K562 (cell line): Measurements from ENCODE around the gene NF1. TPM values are rescaled to one million over a fixed set of nuclear protein-coding genes. Genes with fewer than 3 reads are reported as not detected.

Experiments
- BHLHE40 ChIP-seq: IDR thresholded peaks from 2 replicates; pipeline ENCODE4 v1.6.1; 2011; ENCODE audit warnings: low read length, improper control_type of control experiment
- CBFB ChIP-seq: sonication (generic); formaldehyde crosslinking; IDR thresholded peaks from 2 replicates; pipeline ENCODE4 v1.4.0; 2020; ENCODE audit warnings: mild to moderate bottlenecking, missing genetic modification reagents
- EHMT2 ChIP-seq: fragments of 450-650 bp; IDR thresholded peaks from 2 replicates; pipeline ENCODE4 v1.6.1; 2018; ENCODE audit warnings: antibody characterized with exemption
- HMGN3 ChIP-seq: IDR thresholded peaks from 2 replicates; pipeline ENCODE4 v1.6.1; 2011; ENCODE audit warnings: borderline replicate concordance, low read depth, mild to moderate bottlenecking, mixed read lengths, low read length; ENCODE audit not compliant: insufficient read length; ENCODE audit errors: extremely low read depth
- NCOA4 ChIP-seq: fragments of 450-650 bp; IDR thresholded peaks from 2 replicates; pipeline ENCODE4 v1.6.1; 2018; ENCODE audit warnings: mild to moderate bottlenecking; ENCODE audit not compliant: partially characterized antibody
- NCOA6 ChIP-seq: fragments of 450-650 bp; IDR thresholded peaks from 2 replicates; pipeline ENCODE4 v1.6.1; 2017; ENCODE audit warnings: mild to moderate bottlenecking
- PTBP1 ChIP-seq: fragments of 200-400 bp; formaldehyde crosslinking; IDR thresholded peaks from 2 replicates; pipeline ENCODE4 v1.6.1; 2017; ENCODE audit warnings: low read depth, low read length
- SMC3 ChIP-seq: conservative IDR thresholded peaks from 2 replicates; pipeline ENCODE4 v1.6.1; 2011; ENCODE audit warnings: low read depth, low read length, improper control_type of control experiment; ENCODE audit not compliant: insufficient read depth
- ZNF146 ChIP-seq: IDR thresholded peaks from one replicate; pipeline ENCODE4 v1.6.1; 2018; ENCODE audit warnings: missing compliant biosample characterization; ENCODE audit not compliant: unreplicated experiment
- ZNF232 ChIP-seq: sonication (generic); formaldehyde crosslinking; IDR thresholded peaks from 2 replicates; pipeline ENCODE4 v1.8.0; 2022; ENCODE audit warnings: mild to moderate bottlenecking, missing genetic modification reagents
- ZNF764 ChIP-seq: fragments of 250-450 bp; sonication (Bioruptor Pico); IDR thresholded peaks from 2 replicates; pipeline ENCODE4 v1.4.0; 2020; ENCODE audit warnings: low read depth, mild to moderate bottlenecking, moderate library complexity
- ZSCAN32 ChIP-seq: fragments of 450-650 bp; formaldehyde crosslinking; IDR thresholded peaks from 2 replicates; pipeline ENCODE4 v1.4.0; 2020; ENCODE audit warnings: mild to moderate bottlenecking, moderate library complexity
- polyA plus RNA-seq, 8 experiments: library from polyadenylated mRNA; depleted of rRNA in 4 of 8; stranded (reverse) in 5 of 8; unstranded in 3 of 8; fragments of >200 nt; fragmentation: Nextera tagmentation in 2 of 8; fragmentation: Illumina TruSeq in 1 of 8; extraction: Ambion mirVana in 2 of 8; extraction: Trizol in 1 of 8; gene quantifications; 2 replicates each; pipeline versions ENCODE4 v1.2.1 to v1.2.3, GENCODE V29; 2011 to 2014; ENCODE audit warnings: inconsistent platforms in 1 of 8, missing spikeins in 1 of 8
- total RNA-seq, 7 experiments: library from RNA; depleted of rRNA in 6 of 7; stranded (reverse); fragments of >200 nt in 6 of 7; fragmentation: Illumina TruSeq in 2 of 7; extraction: Trizol in 2 of 7; gene quantifications; 2 replicates each; pipeline versions ENCODE4 v1.2.1 to v1.2.3, GENCODE V29; 2011 to 2021; ENCODE audit warnings: low replicate concordance in 1 of 7
- TF ChIP-seq, protein P1 (sequence below), 2 experiments: fragments of 450-650 bp; formaldehyde crosslinking in 1 of 2; IDR thresholded peaks; 2 replicates each; pipeline versions ENCODE4 v1.4.0 to v1.6.1; 2014 to 2020; ENCODE audit warnings: mild to moderate bottlenecking in 2 of 2, borderline replicate concordance in 1 of 2, low read depth in 1 of 2
- TF ChIP-seq, protein P2 (sequence below): sonication (generic); formaldehyde crosslinking; IDR thresholded peaks from 2 replicates; pipeline ENCODE4 v1.9.0; 2022; ENCODE audit warnings: mild to moderate bottlenecking, missing genetic modification reagents
- TF ChIP-seq, protein P3 (sequence below): fragments of 450-650 bp; formaldehyde crosslinking; IDR thresholded peaks from 2 replicates; pipeline ENCODE4 v1.4.0; 2020; ENCODE audit warnings: mild to moderate bottlenecking
- TF ChIP-seq, protein P4 (sequence below), 2 experiments: fragments of 250-450 bp in 1 of 2; fragments of 450-650 bp in 1 of 2; sonication (Bioruptor Pico) in 1 of 2; IDR thresholded peaks; 2 replicates each; pipeline versions ENCODE4 v1.6.1 to v1.8.0; 2016 to 2021; ENCODE audit warnings: mild to moderate bottlenecking in 2 of 2, moderate library complexity in 2 of 2, missing compliant biosample characterization in 1 of 2, missing genetic modification characterization in 1 of 2

The NF1 gene
- total and polyA plus RNA-seq, 9 of the 15 experiments (the other 6 are each of a cell fraction or from before 2014, with no cell fraction given): 3.4 to 41.9 (median 24.3) TPM

DNA sequence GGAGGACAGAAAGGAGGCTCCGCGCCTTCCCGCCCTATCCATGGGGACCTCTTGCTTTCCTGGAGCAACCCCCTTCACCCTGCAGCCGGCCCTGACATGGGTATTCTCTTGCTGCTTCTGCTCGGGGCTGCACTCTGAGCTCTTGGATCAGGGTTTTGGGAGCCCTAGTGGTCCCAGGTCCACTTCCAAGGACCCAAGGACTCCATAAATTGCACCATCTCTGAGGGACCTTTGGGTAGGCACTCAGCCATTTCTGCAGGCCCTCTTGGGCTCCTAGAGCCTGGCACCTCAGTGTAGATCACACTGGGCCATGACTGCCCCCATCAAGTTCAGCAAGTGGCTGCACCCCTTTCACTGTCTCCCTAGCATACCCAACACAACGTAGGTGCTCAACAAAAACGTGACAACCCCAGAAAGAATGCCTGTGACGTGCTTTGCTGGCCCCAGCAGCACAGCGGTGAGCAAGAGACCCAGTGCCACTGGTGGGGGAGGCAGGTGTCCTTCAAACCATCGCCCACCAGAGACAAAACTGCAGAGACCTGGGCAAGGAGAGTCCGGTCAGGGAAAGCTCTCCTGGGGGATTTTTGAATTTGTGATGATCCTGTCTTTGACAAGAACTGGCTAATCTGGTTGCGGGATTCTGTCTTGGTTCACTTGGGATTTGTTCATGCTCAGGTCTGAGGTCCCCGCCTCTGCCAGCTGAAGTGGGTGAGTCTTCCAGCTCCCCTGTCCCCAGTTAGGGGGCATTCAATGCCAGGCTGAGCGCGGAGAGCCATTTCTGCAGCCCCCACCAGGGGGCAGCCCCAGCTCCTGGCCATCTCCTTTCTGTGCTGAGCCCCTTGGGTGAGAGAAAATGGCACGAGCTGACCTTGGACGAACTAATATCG lies 294.2 kb downstream of the NF1 start (continued):
- TF ChIP-seq, protein P1, sequence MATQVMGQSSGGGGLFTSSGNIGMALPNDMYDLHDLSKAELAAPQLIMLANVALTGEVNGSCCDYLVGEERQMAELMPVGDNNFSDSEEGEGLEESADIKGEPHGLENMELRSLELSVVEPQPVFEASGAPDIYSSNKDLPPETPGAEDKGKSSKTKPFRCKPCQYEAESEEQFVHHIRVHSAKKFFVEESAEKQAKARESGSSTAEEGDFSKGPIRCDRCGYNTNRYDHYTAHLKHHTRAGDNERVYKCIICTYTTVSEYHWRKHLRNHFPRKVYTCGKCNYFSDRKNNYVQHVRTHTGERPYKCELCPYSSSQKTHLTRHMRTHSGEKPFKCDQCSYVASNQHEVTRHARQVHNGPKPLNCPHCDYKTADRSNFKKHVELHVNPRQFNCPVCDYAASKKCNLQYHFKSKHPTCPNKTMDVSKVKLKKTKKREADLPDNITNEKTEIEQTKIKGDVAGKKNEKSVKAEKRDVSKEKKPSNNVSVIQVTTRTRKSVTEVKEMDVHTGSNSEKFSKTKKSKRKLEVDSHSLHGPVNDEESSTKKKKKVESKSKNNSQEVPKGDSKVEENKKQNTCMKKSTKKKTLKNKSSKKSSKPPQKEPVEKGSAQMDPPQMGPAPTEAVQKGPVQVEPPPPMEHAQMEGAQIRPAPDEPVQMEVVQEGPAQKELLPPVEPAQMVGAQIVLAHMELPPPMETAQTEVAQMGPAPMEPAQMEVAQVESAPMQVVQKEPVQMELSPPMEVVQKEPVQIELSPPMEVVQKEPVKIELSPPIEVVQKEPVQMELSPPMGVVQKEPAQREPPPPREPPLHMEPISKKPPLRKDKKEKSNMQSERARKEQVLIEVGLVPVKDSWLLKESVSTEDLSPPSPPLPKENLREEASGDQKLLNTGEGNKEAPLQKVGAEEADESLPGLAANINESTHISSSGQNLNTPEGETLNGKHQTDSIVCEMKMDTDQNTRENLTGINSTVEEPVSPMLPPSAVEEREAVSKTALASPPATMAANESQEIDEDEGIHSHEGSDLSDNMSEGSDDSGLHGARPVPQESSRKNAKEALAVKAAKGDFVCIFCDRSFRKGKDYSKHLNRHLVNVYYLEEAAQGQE (IDR thresholded peaks at IDR 0.05; ENCODE audit: borderline replicate concordance): peak; percentile 55; the same call in 1 of the 2 replicates
- TF ChIP-seq, protein P1 (CRISPR knock-in tag; IDR thresholded peaks at IDR 0.05; ENCODE audit: low read depth): no peak
- TF ChIP-seq BHLHE40 (0 out of 2 replicates have a peak, but pooled peaks have one; percentile 10), NCOA6 (no peak), ZSCAN32 (CRISPR knock-in tag) (no peak), ZNF146 (CRISPR knock-in tag) (no peak), CBFB (CRISPR knock-in tag) (no peak), EHMT2 (no peak), HMGN3 (no peak), ZNF764 (CRISPR knock-in tag) (no peak), PTBP1 (no peak), ZNF232 (CRISPR knock-in tag) (no peak), SMC3 (peak; percentile 77), NCOA4 (no peak)
- TF ChIP-seq, protein P2, sequence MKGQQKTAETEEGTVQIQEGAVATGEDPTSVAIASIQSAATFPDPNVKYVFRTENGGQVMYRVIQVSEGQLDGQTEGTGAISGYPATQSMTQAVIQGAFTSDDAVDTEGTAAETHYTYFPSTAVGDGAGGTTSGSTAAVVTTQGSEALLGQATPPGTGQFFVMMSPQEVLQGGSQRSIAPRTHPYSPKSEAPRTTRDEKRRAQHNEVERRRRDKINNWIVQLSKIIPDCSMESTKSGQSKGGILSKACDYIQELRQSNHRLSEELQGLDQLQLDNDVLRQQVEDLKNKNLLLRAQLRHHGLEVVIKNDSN: no peak
- TF ChIP-seq, protein P3, sequence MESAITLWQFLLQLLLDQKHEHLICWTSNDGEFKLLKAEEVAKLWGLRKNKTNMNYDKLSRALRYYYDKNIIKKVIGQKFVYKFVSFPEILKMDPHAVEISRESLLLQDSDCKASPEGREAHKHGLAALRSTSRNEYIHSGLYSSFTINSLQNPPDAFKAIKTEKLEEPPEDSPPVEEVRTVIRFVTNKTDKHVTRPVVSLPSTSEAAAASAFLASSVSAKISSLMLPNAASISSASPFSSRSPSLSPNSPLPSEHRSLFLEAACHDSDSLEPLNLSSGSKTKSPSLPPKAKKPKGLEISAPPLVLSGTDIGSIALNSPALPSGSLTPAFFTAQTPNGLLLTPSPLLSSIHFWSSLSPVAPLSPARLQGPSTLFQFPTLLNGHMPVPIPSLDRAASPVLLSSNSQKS (CRISPR knock-in tag): no peak
- TF ChIP-seq, protein P4, sequence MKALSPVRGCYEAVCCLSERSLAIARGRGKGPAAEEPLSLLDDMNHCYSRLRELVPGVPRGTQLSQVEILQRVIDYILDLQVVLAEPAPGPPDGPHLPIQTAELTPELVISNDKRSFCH (CRISPR knock-in tag; IDR thresholded peaks at IDR 0.05): no peak
- TF ChIP-seq, protein P4 (tag; IDR thresholded peaks at IDR 0.05): no peak
